GM18520 (cell line): ENCODE data around the gene LRCOL1.

Experiments
- ATAC-seq: cut with Tn5 transposase; IDR thresholded peaks from one replicate; pipeline ENCODE4 v1.9.1; 2021; ENCODE audit not compliant: unreplicated experiment

LRCOL1 gene

DNA sequence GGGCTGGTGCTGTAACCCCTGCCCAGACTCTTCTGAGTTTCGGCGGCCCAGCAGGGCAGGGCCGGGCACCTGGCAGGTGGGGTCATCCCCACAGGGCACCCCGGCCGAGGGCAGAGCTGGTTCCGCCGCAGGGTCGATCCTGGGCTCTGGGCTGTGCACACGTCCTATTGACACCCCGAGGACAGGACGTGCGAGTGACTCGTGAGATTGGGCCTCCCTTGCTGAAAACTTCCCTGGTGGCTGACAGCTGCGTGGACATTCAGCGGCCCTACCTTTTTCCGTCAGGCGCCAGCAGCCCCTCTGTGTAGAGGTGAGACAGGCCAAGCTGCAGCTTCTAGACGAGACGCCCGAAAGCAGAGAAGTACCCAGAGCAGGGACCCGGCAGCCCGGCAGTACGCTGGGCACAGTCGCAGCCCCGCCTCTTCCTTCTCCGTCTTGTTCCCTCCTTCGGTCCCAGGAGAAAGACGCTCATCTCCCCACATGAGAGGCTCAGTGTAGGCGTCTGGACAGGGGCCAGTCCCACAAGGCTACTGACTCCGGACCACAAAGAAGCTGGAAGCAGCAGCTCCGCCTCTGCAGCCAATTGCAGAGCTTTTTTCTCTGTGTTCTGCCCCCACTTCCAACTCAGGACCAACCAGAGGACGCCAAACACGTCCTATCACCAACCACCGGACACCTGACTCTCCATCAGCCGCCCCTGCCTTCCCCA lies at the start of gene LRCOL1:
Gene LRCOL1, minus strand, starts transcription at position 532 of the 709 bp plus-strand sequence. CDS start 4,331 bp downstream, outside the sequence.
- no peak for ATAC-seq

GRCh38 chr12:132660052-132660451 lies 49.7 kb upstream of the LRCOL1 start:
- no peak for ATAC-seq

GRCh38 chr12:132659146-132659545 lies 48.8 kb upstream of the LRCOL1 start:
- no peak for ATAC-seq

DNA sequence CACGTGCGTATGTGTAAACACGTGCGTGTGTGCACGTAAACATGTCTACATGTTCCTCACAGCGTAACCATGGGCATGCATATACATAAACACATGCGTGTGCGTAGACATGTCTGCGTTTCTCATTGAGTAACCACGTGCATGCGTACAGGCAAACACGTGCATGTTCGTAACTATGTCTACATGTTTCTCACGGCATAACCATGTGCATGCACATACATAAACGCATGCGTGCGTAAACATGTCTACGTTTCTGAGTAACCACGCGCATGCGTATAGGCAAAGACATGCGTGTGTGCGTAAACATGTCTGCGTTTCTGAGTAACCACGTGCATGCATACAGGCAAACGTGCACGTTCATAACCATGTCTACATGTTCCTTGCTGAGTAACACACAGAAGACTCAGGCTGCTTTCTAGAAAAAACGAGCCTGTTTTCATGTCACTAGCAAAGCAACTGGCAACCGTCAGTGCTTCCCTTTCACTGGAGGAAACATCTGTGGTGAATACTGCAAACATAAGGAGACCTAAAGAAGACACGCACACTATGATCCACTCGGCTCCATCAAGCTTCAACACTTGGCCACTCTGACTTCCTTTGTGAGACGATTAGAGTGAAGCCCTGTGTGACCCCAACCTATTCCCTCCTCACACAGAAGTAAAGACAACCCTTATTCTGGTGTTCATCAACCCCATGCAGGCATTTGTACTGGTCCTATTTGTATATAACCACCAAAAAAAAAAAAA lies 47.9 kb upstream of the LRCOL1 start:
- ATAC-seq, result no peak

- no peak for ATAC-seq
Observed at GRCh38 chr12:132657004-132657727, 46.8 kb upstream of the LRCOL1 start.

- no peak for ATAC-seq
Observed at GRCh38 chr12:132653567-132654290, 43.3 kb upstream of the LRCOL1 start.

DNA sequence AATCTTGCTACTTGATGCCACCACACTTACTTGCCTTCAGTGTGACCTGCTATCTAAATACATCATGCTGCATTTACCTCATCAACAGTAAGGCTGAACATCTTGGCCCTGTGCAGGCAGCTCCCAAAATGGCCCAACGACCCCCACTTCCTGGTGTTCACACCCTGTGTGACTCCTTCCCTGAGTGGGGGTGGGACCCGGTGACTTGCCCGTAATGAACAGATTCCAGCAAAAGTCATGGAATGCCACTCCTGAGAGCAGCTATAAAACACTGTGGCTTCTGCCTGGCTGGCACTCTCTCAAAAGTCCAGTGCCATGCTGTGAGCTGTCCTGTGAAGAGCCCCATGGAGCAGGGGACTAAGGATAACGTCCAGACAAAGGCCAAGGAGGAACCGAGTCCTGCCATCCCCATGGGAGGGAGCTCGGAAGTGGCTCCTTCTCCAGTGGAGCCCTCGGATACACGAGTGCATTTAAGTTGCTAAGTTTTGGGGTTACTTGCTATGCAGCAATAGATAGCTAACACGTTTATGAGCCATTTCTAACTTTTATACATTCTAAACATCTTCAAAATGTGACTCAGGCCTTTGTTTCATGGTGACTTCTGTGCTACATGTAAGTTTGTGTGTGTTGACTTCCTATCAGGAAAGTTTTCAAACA lies 41.2 kb upstream of the LRCOL1 start:
- ATAC-seq, result no peak

DNA sequence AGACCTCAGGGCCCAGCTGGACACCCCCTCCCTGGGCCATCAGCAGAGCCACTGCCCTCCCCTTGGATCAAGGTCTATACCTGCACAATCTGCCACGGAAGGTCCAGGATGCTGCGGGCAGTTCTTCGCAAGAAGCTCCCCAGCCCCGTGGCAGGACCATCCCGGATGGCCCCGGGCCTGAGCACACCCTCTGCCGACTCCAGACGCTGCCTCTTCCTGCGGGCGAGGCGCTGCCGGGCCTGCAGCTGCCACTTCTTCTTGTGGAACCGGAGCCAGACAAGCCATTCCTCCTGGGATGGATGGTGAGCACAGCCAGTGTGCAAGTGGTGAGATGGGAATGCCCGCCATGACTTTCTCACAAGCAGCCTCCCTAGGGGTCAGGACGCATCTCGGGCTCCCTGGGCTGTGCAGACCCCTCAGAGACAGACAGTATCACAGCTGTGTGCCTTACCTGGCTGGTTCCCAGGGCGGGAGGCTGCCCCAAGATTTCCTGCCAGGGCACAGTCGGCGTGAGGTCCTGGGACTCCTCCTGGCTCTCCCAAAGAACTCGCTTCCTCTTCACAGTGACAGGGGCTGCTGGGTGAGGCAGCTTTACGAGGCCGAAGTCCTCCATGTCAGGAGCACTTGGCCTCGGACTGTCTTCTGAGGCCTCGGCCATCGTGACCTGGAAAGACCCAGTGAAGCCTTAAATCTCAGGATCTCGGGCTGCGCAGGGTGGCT lies 39.0 kb upstream of the LRCOL1 start:
- no peak for ATAC-seq

DNA sequence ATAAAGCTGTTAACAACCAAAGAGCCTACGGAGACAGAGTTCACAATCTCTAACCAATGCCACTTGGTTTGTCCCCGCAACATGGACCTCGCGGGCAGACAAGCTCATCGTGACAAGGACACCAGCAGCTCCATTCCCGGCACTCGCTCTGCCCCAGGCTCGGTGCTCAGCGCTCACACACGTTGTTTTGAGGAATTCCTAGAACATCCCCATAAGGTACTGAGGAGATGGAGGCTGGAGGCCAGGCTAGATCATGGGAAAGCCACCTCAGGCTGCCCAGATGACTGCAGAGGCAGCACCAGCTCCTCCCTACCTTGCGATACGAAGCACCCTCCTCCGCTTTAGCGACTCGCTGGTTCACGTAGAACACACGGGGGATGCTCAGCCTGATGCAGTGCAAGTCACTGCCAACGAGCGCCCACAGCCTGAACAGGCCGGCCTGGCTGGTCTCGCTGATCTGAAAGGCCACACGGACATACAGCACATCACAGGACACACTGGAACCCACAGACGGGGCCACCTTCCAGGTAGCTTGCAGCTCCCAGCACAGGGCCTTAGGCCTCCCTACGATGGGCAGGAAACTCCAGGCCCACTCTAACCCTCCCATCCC lies 38.3 kb upstream of the LRCOL1 start:
- ATAC-seq, result no peak

DNA sequence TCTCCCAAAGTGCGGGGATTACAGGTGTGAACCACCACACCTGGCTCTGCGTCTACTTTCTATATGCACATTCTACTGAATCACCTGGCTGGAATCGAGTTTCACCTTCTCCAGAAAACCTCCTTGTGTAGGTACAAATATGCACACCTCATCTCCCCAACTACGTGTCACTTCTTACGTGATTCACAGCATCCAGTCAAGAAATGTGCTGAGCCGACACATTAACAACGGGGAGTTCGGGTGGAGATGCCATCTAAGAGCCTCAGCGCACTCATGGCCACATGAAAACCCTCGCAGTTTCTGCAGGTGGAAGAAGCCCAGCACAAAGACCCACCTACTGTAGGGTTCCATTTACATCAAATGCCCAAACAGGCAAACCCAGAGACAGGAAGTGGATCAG lies 37.5 kb upstream of the LRCOL1 start:
- no peak for ATAC-seq

DNA sequence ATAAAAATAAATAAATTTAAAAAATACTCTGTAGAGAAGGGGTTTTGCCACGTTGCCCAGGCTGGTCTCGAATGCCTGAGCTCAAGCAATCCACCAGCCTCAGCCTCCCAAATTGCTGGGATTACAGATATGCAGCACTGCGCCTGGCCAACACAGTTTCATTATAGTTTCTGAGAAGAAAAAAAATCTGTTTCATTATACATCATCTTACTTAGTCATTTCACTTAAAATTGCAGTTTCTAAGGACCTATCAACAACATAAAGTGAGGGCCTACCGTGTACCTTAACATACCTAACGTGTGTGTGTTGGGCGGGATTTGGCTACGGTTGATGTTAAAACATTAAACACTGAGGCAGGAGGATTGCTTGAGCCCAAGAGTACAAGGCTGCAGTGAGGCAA lies 36.5 kb upstream of the LRCOL1 start:
- no peak for ATAC-seq

GRCh38 chr12:132642846-132643835 lies 32.8 kb upstream of the LRCOL1 start:
- no peak for ATAC-seq

- ATAC-seq, result no peak
Observed at GRCh38 chr12:132641811-132642650, 31.6 kb upstream of the LRCOL1 start.

- no peak for ATAC-seq
Observed at GRCh38 chr12:132640936-132641335, 30.6 kb upstream of the LRCOL1 start.

- ATAC-seq, result no peak
Observed at GRCh38 chr12:132639956-132640520, 29.7 kb upstream of the LRCOL1 start.

- no peak for ATAC-seq
Observed at GRCh38 chr12:132638541-132639408, 28.4 kb upstream of the LRCOL1 start.
